GM19455 (cell line): ENCODE results near the gene HIVEP3.
"Not testable (repeated sequence)": the region's sequence is repeated elsewhere in the genome, so short reads cannot be mapped to it uniquely, and the experiment has no call there.

ENCODE experiments used
- ATAC-seq: cut with Tn5 transposase; IDR thresholded peaks from one replicate; pipeline ENCODE4 v1.9.1; 2021; ENCODE audit not compliant: unreplicated experiment

HIVEP3 gene

GRCh38 chr1:41921271-41921670, 2.5 kb upstream of the HIVEP3 start:
- not testable (repeated sequence) for ATAC-seq

- no peak for ATAC-seq
These were observed 1.9 kb upstream of the HIVEP3 start for GRCh38 chr1:41920658-41921057.

GRCh38 chr1:41919764-41920397, 1.2 kb upstream of the HIVEP3 start:
- ATAC-seq: no peak

- no peak for ATAC-seq
These were observed 409 bp upstream of the HIVEP3 start for GRCh38 chr1:41919131-41919530.

- ATAC-seq: no peak
These were observed 780 bp downstream of the HIVEP3 start for GRCh38 chr1:41917835-41918449.

- ATAC-seq: no peak
These were observed 1.6 kb downstream of the HIVEP3 start for GRCh38 chr1:41917076-41917475.

GRCh38 chr1:41915786-41916571, 2.7 kb downstream of the HIVEP3 start:
- ATAC-seq: no peak

GRCh38 chr1:41914516-41914915, 4.2 kb downstream of the HIVEP3 start:
- ATAC-seq: no peak

- ATAC-seq: no peak
These were observed 5.7 kb downstream of the HIVEP3 start for GRCh38 chr1:41913014-41913413.

GRCh38 chr1:41908288-41908895, 10.3 kb downstream of the HIVEP3 start:
- no peak for ATAC-seq

GRCh38 chr1:41907446-41907845, 11.3 kb downstream of the HIVEP3 start:
- ATAC-seq: no peak

GRCh38 chr1:41906943-41907342, 11.8 kb downstream of the HIVEP3 start:
- ATAC-seq: no peak

- no peak for ATAC-seq
These were observed 13.5 kb downstream of the HIVEP3 start for GRCh38 chr1:41905093-41905675.

GRCh38 chr1:41902664-41903063, 16.1 kb downstream of the HIVEP3 start:
- ATAC-seq: no peak

- ATAC-seq: no peak
These were observed 16.6 kb downstream of the HIVEP3 start for GRCh38 chr1:41902159-41902577.

GRCh38 chr1:41901551-41901950, 17.2 kb downstream of the HIVEP3 start:
- no peak for ATAC-seq

- ATAC-seq: no peak
These were observed 17.9 kb downstream of the HIVEP3 start for GRCh38 chr1:41900603-41901444.

GRCh38 chr1:41898191-41898713, 20.5 kb downstream of the HIVEP3 start:
- no peak for ATAC-seq

- ATAC-seq: no peak
These were observed 23.2 kb downstream of the HIVEP3 start for GRCh38 chr1:41895552-41895951.

- no peak for ATAC-seq
These were observed 23.8 kb downstream of the HIVEP3 start for GRCh38 chr1:41894808-41895483.
